ENCODE data around the gene S100A1.

- no peak for TF ChIP-seq SP1 (IDR thresholded peaks at IDR 0.05)
- TF ChIP-seq BHLHE40 (IDR thresholded peaks at IDR 0.05; ENCODE audit: borderline replicate concordance): no peak
Measured at GRCh38 chr1:153614906-153615305, 13.3 kb upstream of the S100A1 start.

All from HEK293T (cell line).